ENCODE results near the gene DDX47.
"Not testable (repeated sequence)": the region's sequence is repeated elsewhere in the genome, so short reads cannot be mapped to it uniquely, and the experiment has no call there.

DDX47 gene

DNA sequence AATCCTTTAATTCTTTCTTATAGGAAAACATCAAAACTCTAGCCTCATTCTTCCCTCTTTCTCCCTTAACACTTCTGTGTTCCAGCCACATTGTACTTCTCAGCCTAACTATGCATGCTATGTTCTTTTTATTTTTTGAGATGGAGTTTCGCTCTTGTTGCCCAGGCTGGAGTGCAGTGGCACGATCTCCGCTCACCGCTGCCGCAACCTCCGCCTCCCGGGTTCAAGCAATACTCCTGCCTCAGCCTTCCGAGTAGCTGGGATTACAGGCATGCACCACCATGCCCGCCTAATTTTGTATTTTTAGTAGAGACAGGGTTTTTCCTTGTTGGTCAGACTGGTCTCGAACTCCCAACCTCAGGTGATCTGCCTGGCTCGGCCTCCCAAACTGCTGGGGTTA lies 7.2 kb downstream of the DDX47 start:
- not testable (repeated sequence) for DNase-seq (ENCODE audit: low read depth, low spot score)

DNA sequence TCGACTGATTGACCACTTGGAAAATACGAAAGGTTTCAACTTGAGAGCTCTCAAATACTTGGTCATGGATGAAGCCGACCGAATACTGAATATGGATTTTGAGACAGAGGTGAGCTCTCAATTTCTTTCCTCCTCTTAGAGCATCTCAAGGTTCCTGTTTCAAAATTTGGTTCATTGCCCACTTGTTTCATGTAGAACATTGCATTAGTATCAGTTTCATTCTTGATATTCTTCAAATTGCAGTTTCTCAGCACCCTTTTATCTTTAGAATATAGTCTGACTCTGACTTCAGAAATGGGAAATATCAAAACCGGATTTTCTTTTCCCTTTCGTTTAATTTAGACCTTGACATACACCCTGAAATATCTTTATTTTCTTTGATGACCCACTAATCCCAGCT lies 8.8 kb downstream of the DDX47 start:
- no peak for DNase-seq (ENCODE audit: low read depth, low spot score)

DNA sequence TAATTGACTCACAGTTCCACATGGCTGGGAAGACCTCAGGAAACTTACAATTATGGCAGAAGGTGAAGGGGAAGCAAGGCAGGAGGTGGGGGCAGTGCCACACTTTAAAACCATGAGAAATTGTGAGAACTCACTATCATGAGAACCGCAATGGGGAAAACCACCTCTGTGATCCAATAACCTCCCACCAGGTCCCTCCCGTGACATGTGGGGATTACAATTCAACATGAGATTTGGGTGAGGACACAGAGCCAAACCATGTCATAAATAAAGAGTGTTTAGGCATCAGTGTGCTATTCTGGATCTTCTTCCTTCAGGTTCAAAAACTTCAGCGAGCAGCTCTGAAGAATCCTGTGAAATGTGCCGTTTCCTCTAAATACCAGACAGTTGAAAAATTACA lies 9.7 kb downstream of the DDX47 start:
- DNase-seq (ENCODE audit: low read depth, low spot score), result no peak

DNA sequence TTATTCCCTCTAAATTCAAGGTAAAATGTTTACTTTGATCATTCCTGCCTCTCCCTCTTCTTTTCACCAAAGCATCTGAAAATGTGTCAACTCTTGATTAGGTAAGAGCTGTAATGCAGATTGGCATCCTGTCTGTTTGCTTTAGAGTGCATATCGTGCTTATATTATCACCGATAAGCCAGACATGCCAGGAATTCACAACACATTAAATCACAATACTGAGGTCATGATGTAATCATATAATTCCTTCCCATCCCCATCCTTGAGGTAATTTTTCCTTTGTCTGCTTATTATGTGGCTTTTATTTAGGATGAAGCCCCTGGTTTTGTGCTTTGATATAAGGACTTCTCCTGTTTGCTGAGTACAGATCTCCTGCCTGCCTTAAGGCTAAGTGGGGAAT lies 10.2 kb downstream of the DDX47 start:
- DNase-seq (ENCODE audit: low read depth, low spot score), result no peak

DNA sequence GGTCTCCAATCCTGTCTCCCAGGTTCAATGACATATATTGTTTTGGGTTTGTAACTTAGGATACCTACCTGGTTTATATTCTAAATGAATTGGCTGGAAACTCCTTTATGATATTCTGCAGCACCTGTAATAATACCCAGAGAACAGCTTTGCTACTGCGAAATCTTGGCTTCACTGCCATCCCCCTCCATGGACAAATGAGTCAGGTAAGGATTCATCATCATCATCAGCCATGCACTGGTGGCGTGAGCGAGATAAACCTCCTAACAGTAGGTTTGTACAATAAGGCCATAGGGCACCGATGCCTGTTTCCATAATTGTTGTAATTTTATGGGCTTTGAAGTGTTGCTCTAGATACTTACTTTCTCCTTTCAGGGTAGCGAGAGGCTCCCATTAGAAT lies 10.7 kb downstream of the DDX47 start:
- DNase-seq (ENCODE audit: low read depth, low spot score), result no peak

DNA sequence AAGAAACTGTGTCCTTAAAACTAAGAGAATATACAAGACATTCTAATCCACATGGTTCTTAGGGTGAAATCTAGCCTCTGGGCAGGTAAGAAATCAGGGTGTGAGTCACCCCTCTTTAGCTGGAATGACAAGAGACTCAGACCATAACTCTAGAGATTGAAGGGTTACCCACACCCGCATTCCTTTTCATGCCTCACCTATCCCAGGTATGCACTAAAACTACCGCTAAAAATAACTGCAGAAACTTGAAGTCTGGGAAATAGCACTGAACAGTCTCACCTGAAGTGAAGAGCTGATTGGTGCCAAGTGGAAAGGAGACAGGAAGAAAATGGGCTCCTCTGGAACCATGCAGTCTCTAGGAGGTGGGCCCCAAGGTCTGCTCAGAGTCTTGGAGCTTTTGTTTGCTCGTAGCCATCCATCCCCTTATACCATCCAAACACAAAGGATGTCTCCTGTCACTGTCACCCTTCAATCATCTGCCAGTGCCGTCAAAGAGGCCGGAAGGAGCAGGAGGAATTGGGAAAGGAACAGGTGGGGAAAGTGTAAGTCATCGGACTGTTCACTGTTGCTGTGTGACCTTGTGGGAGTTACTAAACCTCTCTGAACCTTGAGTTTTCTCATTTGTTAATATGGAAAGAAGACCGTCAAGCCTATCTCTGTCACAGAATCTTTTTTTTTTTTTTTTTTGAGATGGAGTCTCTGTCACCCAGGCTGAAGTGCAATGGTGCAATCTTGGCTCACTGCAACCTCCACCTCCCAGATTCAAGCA lies 22.4 kb downstream of the DDX47 start:
- DNase-seq (ENCODE audit: low read depth, low spot score), result no peak

DNA sequence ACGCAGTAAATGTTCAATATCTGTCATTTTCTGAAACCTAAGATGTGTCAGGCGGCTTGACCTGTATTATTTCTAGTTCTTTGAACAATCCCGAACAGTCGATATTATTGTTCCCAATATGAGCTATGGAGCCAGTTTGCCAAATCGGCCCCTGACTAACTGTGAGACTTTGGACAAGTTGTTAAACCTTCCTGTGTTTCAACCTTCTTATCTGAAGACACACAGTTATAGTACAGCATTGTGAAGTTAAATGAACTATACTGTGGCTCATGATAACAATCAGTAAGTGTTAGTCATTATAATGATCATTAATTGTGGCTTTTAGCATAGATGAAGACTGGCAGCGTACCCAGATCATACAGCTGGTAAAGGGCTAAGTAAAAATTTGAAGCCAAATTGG lies 23.4 kb downstream of the DDX47 start:
- DNase-seq (ENCODE audit: low read depth, low spot score), result no peak

DNA sequence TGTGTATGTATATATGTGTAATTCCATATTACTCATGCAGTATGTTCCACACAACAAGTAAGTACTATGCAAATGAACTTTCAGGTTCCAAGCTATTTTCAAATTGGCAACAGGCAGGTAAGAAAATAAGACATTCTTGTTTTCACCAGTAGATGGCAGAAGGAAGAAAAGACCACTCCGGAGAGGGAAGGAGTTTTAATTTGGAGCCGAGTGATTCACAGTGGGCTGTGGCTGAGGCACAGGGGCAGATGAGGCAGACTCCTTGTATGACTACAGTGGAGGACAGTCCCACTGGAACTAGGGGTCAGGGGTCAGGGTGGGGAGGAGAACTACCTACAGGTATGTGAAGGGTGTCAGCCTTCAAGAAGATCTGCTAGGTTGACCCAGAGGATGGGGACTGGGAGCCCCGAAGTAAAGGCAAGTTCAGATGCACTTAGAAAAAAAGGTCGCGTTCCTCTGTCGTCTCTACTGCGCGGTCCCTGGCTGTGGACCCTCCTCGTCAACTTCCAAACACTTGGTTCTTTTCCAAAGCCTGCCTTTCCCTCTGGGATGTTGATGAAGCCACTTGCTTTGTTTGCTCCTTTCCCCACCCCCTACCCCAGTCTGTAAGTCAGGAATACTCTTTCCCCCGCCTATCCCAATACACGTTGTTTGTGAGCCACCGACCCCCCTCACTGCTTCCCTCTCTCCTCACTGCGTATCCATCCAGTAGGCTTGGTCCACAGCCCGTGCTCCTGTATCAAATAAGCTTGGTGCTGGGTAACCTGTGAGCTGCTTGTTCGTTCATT lies 24.1 kb downstream of the DDX47 start:
- DNase-seq (ENCODE audit: low read depth, low spot score), result peak; percentile 5

DNA sequence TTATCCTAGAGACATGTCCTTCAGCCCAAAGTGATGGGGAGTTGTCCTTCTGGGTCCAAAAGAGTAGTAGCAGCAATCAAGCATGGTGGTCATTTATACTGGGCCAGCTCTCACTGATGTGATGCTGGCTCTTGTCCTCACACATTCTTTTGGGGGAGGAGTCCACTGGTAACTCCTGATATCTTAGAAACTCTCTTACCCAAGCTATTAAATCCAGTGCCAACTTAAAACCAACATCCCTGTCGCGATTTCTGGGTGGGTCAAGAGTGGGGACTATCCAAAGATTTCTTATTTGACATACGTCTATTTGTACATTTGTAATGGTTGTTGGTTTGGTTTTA lies 24.6 kb downstream of the DDX47 start:
- no peak for DNase-seq (ENCODE audit: low read depth, low spot score)

DNA sequence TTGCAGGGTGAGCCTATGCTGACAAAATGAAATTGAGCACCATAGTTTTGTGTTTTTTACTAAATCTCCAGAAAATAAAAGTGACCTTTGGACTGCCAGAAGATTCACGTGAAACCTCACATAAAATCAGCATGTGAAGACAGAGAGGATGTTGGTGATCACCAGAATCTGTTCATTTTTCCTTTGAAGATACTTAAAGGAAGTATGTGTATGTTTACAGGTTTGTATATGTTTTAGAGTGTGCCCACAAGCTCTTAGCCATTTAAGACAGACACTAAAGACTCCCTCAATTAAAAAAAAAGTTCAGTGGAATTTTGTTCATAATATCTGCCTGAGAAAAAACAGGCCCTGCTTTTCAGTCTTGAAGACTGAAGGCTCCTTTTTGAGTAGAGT lies 25.9 kb downstream of the DDX47 start:
- no peak for DNase-seq (ENCODE audit: low read depth, low spot score)

DNA sequence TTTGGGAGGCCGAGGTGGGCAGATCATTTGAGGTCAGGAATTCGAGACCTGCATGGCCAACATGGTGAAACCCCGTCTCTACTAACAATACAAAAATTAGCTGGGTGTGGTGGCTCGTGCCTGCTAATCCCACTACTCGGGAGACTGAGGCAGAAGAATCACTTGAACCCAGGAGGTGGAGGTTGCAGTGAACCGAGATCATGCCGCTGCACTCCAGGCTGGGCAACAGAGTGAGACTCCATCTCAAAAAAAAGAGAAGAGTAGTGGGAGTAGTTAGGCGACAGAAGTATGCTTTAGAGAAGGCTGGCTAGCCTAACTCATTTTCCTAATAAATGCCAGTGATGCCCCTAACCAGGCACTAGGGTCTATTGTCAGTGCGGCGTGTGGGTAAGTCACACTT lies 26.3 kb downstream of the DDX47 start:
- not testable (repeated sequence) for DNase-seq (ENCODE audit: low read depth, low spot score)

DNA sequence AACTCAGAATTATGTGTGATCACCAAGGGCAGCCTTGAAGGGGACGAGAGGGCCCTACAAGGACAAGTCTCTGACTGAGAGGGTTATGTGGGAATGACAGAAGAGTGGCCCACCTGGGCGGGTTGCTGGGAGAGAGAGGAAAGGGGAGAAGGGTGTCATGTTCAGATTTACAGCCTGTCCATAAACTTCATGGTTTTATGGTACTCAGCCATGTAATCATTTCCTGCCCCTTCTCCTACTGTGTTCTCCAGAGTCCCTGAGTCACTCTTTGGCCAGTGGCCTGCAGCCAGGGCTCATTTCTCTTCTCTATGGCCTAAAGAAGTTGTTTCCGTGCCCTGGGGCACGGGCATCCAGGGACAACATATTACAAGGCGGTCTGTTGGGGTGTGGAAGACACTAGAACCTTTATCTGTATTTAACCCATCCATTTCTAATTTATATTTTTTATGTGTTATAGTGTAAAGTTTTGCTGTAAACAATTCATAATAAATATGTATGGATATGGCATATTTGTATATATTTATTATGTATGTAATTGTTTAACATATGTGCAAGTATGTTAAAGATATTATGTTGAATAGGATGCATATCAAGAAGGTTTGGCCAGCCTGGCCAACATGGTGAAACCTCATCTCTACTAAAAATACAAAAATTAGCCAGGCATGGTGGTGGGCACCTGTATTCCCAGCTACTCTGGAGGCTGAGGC lies 26.9 kb downstream of the DDX47 start:
- no peak for DNase-seq (ENCODE audit: low read depth, low spot score)

DNA sequence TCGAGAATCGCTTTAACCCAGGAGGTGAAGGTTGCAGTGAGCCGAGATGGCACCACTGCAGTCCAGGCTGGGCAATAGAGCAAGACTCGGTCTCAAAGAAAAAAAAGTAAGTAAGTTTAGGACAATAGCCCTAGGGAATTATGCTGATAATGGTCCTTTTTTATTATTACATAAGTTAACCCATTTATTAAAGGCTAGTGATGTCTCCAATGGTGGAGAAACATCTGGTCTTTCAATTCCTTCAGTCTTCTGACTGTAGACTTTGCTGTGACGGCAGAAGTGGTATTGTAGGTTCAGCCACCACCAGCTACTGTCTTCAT lies 27.4 kb downstream of the DDX47 start:
- no peak for DNase-seq (ENCODE audit: low read depth, low spot score)

DNA sequence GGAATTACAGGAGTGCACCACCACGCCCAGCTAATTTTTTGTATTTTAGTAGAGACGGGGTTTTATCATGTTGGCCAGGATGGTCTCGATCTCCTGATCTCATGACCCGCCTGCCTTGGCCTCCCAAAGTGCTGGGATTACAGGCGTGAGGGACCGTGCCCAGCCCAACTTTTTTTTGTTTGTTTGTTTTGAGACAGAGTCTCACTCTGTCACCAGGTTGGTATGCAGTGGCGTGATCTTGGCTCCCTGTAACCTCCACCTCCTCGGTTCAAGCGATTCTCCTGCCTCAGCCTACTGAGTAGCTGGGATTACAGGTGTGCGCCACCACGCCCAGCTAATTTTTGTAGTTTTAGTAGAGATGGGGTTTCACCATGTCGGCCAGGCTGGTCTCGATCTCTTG lies 28.3 kb downstream of the DDX47 start:
- DNase-seq (ENCODE audit: low read depth, low spot score), result not testable (repeated sequence)

DNA sequence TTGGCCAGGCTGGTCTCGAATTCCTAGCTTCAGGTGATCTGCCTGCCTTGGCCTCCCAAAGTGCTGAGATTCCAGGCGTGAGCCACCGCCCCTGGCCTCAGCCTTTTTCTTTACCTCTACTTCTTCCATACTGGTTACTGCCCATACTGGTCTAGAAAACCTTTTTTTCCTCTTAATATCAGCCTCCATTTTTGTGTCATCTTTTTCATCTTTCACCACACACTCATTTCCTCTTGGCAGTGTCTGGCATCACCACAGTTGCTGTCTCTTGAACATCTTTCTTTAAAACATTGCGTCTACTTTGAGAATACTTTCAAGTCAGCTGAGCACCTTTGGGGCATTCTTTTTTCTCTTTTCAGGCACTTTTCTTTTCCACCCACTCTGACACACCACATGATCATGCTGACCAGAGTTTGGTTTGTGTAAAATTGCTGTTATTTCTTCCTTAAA lies 32.7 kb downstream of the DDX47 start:
- no peak for DNase-seq (ENCODE audit: low read depth, low spot score)

DNA sequence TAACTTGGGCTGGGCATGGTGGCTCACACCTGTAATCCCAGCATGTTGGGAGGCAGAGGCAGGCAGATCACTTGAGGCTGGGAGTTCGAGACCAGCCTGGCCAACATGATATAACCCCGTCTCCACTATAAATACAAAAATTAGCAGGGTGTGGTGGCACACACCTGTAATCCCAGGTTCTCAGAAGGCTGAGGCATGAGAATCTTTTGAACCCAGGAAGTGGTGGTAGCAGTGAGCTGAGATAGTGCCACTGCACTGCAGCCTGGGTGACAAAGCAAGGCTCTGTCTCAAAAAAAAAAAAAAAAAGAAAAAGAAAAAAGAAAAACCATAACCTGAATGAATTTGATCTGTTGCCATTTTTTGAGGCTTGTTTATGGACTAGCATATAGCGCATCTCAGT lies 33.6 kb downstream of the DDX47 start:
- not testable (repeated sequence) for DNase-seq (ENCODE audit: low read depth, low spot score)

DNA sequence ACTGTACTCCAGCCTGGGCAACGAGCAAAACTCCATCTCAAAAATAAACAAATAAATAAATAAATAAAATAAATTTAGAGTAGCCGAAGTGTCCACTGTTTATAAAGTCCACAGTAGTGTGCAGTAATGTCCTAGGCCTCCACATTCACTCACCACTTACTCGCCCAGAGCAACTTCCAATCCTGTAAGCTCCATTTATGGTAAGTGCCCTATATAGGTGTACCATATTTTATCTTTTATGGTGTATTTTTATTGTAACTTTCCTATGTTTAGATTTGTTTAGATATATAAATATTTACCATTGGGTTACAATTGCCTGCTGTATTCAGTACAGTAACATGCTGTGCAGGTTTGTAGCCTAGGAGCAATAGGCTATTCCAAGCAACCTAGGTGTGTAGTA lies 40.3 kb downstream of the DDX47 start:
- DNase-seq (ENCODE audit: low read depth, low spot score), result no peak

DNA sequence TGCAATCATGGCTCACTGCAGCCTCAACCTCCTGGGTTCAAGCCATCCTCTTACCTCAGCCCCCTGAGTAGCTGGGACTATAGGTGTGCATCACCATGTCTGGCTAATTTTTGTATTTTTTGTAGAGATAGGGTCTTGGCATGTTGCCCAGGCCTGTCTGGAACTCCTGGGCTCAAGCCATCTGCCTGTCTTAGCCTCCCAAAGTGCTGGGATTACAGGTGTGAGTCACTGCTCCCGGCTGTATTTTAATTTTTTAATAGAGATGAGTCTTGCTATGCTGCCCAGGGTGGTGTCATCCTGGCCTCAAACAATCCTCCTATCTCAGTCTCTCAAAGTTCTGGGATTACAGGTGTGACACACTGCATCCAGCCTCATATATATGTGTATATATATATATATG lies 46.5 kb downstream of the DDX47 start:
- no peak for DNase-seq (ENCODE audit: low read depth, low spot score)

DNA sequence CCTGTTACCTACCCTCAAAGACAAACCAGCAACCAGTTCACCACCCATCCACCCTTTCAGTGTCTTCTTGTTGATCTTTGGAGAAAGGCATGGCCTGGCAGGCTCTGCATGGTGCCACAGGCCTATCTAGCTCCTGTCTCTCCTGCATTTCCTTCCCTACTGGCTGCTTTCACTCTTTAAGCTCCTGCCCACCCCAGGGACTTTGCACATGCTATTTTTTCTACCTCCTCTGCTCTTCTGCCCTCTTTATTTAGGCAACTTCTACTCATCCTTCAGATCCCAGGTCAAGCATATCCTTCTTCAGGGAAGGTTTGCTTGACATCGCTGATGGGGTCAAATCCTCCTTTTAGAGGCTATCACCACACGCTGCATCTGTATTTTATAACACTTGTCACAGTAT lies 51.1 kb downstream of the DDX47 start:
- DNase-seq (ENCODE audit: low read depth, low spot score), result no peak

DNA sequence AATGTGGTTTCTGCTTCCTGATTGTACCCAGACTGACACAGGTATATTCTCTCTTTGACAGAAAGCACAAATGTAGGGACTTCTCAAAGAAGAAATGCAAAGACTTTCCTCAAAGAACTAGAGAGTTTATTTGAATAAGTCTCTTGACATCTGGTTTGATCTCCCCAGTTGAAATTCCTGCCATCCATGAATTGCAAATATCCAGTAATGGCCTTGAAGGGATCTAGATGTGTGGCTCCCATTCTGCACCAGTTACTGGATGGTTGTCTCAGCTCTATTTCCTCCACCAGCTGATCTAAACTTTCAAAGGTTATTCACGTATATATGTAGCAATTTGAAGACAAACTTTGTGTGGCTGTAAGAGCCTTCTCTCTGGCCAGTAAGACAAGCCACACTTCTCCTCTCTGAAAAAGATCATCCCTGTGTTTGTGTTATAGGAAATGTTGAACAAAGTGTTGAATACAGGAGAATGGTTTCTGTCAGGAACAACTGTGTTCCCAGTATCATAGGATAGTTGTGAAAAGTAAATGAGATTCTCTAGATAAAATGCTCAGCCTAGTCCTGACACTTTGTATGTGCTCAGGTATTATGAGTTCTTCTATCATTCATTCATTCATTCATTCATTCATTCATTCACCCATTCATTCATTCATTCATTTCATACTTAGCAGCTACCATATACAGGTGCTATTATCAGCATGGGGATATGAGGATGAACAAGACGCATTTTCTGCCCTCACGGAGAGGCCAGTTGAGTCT lies 55.5 kb downstream of the DDX47 start:
- no peak for DNase-seq (ENCODE audit: low read depth, low spot score)

DNA sequence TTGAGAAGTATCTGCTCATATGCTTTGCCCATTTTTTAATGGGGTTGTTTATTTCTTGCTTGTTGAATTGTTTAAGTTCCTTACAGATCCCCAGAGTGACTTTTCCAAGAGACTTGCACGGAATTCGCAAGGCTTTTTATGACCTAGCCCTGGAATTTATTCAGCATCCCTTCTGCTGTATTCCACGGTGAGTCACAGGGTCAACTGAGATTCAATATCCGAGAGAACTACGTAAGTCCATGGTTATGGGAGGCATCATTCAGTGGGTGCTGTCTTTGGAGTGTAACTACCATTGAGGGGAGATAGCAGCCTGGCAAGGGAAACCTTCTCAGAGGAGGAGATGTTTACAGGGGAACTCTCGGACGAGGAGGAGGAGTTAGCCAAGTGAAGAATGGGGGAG lies 57.3 kb downstream of the DDX47 start:
- DNase-seq (ENCODE audit: low read depth, low spot score), result no peak

DNA sequence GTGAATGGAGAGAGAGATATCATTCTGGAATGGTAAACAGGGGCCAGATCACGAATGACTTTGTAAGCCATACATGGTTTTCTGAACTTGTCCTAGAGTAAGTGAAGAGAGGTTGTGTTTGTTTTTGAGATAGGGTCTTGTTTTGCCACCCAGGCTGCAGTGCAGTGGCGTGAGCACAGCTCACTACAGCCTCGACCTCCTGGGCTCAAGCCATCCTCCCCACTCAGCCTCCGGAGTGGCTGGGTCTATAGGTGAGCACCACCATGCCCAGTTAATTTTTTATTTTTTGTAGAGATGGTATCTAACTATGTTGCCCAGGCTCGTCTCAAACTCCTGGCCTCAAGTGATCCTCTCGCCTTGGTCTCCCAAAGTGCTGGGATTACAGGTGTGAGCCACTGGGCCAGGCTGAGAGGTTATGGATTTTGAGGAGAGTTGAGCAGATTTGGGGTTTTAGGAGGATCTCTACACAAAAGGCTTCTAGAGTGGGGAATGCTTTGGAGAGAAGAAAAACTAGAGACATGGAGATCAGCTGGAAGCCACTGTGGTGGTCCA lies 58.5 kb downstream of the DDX47 start:
- DNase-seq (ENCODE audit: low read depth, low spot score), result no peak

Data from iPS DF 19.7 (cell line).